GM12864 (cell line): ENCODE results near the gene NT5C1A.

Source experiments
- DNase-seq: peaks from one replicate; pipeline ENCODE4 v3.0.0-alpha.2; 2011; ENCODE audit warnings: low read depth
- H3K4me3 ChIP-seq: 2 replicates; pipeline ENCODE4 v1.5.1; 2011; ENCODE audit warnings: mild to moderate bottlenecking, low read depth, low read length, control low read depth
- TF ChIP-seq, protein P1 (sequence below): IDR thresholded peaks from 2 replicates; pipeline ENCODE4 v1.5.1; 2011; ENCODE audit warnings: low read depth, mild to moderate bottlenecking, moderate library complexity, low read length, control low read depth, inconsistent platforms; ENCODE audit errors: missing control alignments

NT5C1A gene

DNA sequence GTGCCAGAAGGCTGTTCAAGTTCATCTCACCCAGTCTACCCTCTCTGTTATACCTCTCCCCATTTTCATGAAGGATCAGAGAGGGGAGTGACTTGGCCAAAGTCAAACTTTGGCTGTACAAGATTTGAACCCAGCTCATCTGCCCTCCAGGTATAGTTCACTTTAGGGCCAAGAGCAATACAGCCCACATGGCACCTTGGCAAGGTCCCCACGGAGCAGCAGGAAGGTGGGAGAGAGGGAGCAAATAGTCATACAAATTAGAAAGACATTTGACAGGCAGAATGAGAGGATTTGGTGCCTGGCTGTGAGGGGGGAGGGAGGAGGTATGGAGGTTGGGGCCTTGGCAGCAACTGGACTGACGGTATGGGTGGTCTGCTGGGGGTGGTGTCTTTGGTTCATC is 18.3 kb upstream of the NT5C1A start:
- DNase-seq, result no peak
- TF ChIP-seq, protein P1, sequence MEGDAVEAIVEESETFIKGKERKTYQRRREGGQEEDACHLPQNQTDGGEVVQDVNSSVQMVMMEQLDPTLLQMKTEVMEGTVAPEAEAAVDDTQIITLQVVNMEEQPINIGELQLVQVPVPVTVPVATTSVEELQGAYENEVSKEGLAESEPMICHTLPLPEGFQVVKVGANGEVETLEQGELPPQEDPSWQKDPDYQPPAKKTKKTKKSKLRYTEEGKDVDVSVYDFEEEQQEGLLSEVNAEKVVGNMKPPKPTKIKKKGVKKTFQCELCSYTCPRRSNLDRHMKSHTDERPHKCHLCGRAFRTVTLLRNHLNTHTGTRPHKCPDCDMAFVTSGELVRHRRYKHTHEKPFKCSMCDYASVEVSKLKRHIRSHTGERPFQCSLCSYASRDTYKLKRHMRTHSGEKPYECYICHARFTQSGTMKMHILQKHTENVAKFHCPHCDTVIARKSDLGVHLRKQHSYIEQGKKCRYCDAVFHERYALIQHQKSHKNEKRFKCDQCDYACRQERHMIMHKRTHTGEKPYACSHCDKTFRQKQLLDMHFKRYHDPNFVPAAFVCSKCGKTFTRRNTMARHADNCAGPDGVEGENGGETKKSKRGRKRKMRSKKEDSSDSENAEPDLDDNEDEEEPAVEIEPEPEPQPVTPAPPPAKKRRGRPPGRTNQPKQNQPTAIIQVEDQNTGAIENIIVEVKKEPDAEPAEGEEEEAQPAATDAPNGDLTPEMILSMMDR, result no peak
- H3K4me3 ChIP-seq, result no peak overlapping the region

DNA sequence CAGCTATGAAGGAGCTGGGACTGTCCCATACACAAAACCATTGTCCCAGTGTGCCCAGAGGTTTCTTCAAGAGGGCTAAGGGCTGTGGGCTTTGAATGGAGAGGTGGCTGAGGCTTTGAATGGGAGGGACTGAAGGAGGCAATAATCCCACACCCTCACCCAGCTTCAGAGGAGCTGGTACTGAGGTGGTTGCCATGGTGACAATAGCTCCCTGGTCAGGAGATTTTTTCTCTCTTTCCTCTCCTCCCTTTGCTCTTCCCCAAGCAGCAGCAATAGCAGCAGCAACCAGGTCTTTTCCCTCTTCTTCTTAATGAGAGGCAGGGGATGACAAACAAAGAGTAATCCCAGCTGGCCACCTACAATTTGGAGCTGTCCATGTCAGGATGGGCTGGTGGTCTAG is 17.7 kb upstream of the NT5C1A start:
- no peak overlapping the region for H3K4me3 ChIP-seq
- TF ChIP-seq, protein P1, result no peak
- no peak for DNase-seq

DNA sequence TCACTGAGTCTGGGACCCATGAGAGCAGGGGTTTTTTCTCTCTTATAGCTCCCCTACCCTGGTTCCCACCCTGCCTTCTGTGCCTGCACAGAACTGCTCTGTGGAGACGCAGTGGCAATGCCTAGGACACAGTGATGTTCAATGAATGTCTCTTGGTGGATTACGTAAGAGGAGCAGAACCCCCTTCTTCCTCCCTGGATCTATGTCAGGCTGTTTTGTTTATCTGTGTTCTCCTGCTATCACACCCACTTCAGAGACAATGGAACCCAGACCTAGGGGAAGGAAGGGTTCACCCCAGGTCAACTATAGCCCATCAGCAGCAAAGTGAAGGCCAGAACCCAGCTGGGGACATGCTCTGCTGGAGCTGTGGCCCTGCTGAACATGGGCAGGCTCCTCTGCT is 17.3 kb upstream of the NT5C1A start:
- DNase-seq, result no peak
- no peak overlapping the region for H3K4me3 ChIP-seq
- TF ChIP-seq, protein P1, result no peak

DNA sequence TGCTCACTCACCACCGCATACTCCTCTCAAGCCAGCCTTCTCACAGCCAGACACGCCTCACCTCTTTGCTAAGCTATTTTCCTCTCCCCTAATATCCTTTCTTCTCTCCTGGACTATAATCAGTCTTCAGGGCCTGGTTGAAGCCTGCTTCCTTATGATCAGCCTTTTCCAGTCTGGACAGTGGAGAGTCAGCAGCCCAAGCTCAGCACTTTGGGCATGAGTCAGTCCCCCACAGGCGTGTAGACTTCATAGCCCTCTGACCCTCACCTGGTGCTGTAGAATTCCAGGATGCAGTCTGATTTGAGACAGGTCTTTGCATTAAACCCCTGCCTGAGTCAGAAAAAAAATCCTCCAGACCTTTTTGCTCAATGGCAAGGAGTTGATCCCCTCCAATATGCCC is 16.8 kb upstream of the NT5C1A start:
- no peak overlapping the region for H3K4me3 ChIP-seq
- TF ChIP-seq, protein P1, result no peak
- no peak for DNase-seq

DNA sequence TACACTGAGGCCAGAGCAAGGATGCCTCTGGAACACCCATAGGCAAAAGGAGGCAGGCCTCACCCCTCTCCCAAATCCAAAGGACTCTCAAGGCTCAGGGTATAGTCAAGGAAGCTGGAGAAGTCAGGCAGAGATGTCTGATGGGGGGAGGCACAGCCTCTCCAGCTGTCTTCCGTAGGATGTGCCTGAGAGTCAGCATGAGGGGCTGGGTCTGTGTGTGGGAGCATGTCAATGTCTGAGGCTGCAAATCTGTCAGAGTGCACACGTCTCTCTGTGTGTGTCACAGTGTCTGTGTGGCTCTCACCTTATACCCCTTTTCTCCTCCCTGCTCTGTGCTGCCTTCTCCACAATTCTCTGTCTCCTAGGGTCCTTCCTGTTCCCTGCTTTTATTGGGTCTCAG is 15.3 kb upstream of the NT5C1A start:
- H3K4me3 ChIP-seq, result no peak overlapping the region
- no peak for DNase-seq
- TF ChIP-seq, protein P1, result no peak

DNA sequence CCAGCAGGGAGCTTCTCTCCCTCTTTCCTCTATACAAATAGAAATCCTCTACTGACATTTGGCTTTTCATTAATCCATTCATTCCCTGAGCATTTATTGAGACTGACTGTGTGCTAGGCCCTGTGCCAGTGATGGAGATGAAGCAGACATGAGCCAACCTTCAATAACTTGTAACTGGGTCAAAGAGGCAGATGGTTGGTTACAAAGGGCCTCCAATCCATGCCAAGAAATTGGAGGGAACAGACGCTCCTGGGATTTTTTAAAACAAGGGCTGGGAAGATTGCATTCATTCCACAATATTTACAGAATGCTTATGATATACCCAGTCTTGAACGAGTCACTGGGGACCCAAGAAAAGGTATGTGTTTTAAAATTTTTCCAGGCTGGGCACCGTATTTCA is 13.2 kb upstream of the NT5C1A start:
- TF ChIP-seq, protein P1, result no peak
- no peak for DNase-seq
- no peak overlapping the region for H3K4me3 ChIP-seq

DNA sequence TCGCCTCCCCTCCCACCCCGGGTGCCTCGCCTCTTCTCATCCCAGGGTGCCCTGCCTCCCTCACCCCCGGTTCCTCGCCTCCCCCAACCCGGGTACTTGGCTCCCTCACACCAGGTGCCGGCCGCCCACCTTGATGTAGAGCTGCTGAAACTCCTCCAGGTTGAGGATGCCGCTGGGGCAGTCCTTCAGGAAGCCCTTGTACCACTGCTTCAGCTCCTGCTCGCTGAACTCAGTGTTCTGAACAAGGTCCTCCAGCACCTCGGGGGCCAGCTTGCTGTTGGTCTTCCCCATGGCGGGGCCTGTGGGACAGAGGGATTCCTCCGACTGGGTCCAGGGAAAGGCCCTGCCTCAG is 12.4 kb upstream of the NT5C1A start:
- TF ChIP-seq, protein P1, result no peak
- no peak overlapping the region for H3K4me3 ChIP-seq
- DNase-seq, result no peak
